Adrenal gland (tissue), 12 donors: ENCODE results near the gene GTF2IRD1. TPM values are rescaled to one million over a fixed set of nuclear protein-coding genes. Genes with fewer than 3 reads are reported as not detected.

ENCODE experiments used
- DNase-seq, 7 donors: peaks; one replicate each; pipeline ENCODE4 v3.0.0-alpha.2; 2019 to 2020
- H3K27ac ChIP-seq, 5 donors: fragments of 200-600 bp; sonication (generic) in 4 of 5; 1 replicate in 3 of 5; 2 replicates in 2 of 5; pipeline versions ENCODE4 v1.5.1 to v1.8.0; 2016 to 2020; ENCODE audit warnings: mild to moderate bottlenecking in 1 of 5
- H3K27me3 ChIP-seq: fragments of 200-600 bp; 2 replicates; pipeline ENCODE4 v1.8.0; 2021
- H3K36me3 ChIP-seq, 2 donors: fragments of 200-600 bp; replicated peaks in 1 of 2; 1 replicate in 1 of 2; 2 replicates in 1 of 2; pipeline versions ENCODE4 v1.5.1 to v1.8.0; 2018 to 2022
- H3K4me1 ChIP-seq, 2 donors: fragments of 200-600 bp; replicated peaks in 1 of 2; 1 replicate in 1 of 2; 2 replicates in 1 of 2; pipeline versions ENCODE4 v1.5.1 to v1.8.0; 2018 to 2021
- H3K4me3 ChIP-seq, 4 donors: fragments of 200-600 bp; sonication (generic) in 3 of 4; one replicate each; pipeline ENCODE4 v1.5.1; 2016 to 2018
- H3K9me3 ChIP-seq, 3 donors: fragments of 200-600 bp; sonication (generic) in 1 of 3; replicated peaks in 1 of 3; 1 replicate in 2 of 3; 2 replicates in 1 of 3; pipeline versions ENCODE4 v1.5.1 to v1.8.0; 2016 to 2021
- CTCF ChIP-seq, 6 experiments: fragments of 450-650 bp in 4 of 6; fragments of 200-600 bp in 2 of 6; sonication (generic) in 1 of 6; IDR thresholded peaks; 1 replicate in 5 of 6; 2 replicates in 1 of 6; pipeline versions ENCODE4 v1.5.1 to v1.8.0; 2016 to 2021; ENCODE audit warnings: antibody characterized with exemption in 6 of 6, mild to moderate bottlenecking in 2 of 6, moderate library complexity in 1 of 6
- POLR2A ChIP-seq, 2 donors: fragments of 450-650 bp; IDR thresholded peaks; one replicate each; pipeline ENCODE4 v1.6.1; 2017; ENCODE audit warnings: antibody characterized with exemption in 2 of 2, mild to moderate bottlenecking in 2 of 2, moderate library complexity in 1 of 2
- WGBS, 4 donors: extraction: QIAGEN DNeasy Blood & Tissue Kit in 2 of 4; methylation state at CpG; one replicate each; pipeline versions ENCODE4 v1.1.5 to v1.1.7; 2013 to 2017; 5-methylcytosine and 5-hydroxymethylcytosine counted together
- intact Hi-C, 2 donors: fragments of 100-400 bp; cut with DNase I; formaldehyde crosslinking; loops; one replicate each; pipeline versions ENCODE4 v1.14.1 to v1.15.0; 2022 to 2023
- polyA plus RNA-seq, 3 donors: library from polyadenylated mRNA; stranded (reverse); fragments of 200-250 nt in 2 of 3; fragments of 350-450 nt in 1 of 3; fragmentation: Illumina TruSeq in 1 of 3; extraction: RNeasy Lipid Tissue Mini Kit (QIAGEN cat#74804) in 1 of 3; gene quantifications; one replicate each; pipeline ENCODE4 v1.2.3, GENCODE V29; 2013 to 2014
- total RNA-seq, 9 donors: library from RNA; depleted of rRNA in 4 of 9; stranded (reverse); fragments of >200 nt in 4 of 9; fragments of 120-200 nt in 1 of 9; fragmentation: NEBNext Ultra II Directional in 1 of 9; extraction: Animal tissue kit (Norgen Biotek cat#: 25700) in 1 of 9; gene quantifications; one replicate each; pipeline versions ENCODE4 v1.1.0 to v1.2.4, GENCODE V29; 2013 to 2023
- donor health status: healthy with polysubstance abuse.
- donor health status: Bipolar disorder and iron deficiency.
- donor health status: DM: yes; HTN: yes; CAD: no.
- donor health status: DM: no; HTN: no; CAD: no.
- donor health status: DM: no; HTN: no; CAD: no.
- donor health status: DM: yes; HTN: yes; CAD: no.

GTF2IRD1 gene
- total and polyA plus RNA-seq, 12 donors: 7.4 to 41.3 (median 25.2) TPM

DNA sequence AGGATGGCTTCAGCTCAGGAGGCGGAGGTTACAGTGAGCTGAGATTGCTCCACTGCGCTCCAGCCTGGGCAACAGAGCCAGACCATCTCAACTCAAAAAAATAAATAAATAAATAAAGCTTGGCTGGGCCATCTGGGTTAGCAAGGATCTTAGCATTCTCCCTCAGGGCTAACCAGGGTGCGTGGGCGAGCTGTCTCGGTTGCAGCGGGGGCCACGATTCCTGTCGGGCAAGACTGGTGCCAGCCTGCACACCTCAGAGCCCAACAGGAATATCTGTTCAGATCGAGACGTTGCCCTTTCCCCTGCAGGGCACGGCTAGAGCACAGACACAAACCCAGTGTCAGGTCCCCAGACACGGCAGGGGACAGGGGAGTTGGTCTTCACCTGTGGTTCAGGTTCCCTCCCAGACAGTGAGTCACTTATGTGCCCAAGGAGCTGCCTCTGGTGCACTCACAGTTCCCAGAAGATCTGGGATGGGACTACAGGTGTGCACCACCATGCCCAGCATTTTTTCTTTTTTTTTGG, 128.3 kb downstream of the GTF2IRD1 start:
- H3K27me3 ChIP-seq: no peaks in the 10 kb centered on the region
- intact Hi-C loops: loop anchor here in 1 of 2 donors (10.0 kb wide), 1 partner anchor 63 kb away; no protein-coding TSS in a partner anchor
- no peak for DNase-seq

DNA sequence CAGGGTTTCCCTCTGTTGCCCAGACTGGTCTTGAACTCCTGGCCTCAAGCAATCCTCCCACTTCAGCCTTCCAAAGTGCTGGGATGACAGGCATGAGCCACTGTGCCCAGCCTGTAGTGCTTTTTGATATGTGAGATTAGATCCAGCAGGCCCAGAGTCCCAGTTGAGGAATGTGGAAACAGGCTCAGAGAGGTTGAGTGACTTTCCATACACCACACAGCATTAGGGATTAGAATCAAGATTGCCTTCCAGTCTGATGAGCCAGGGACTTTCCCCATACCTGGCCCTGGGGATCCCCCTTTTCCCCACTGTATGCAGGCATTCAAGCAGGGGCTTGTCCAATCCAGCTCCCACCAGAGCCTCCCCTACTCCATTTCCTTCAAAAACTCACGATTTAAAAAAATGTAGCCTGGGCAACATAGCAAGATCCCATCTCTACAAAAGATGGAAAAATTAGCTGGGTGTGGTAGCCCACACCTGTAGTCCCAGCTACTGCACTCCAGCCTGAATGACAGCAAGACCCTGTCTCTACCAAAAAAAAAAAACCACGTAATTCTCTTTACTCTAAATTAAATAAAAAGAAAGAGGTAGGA, 128.8 kb downstream of the GTF2IRD1 start:
- Histone ChIP-seq H3K9me3 (no peaks in the 10 kb centered on the region), H3K27me3 (no peaks in the 10 kb centered on the region), H3K4me1 (peaks cover 23 to 27% of the 10 kb centered on the region in 2 donors), H3K4me3 (no peak overlapping the region), H3K36me3 (no peaks in the 10 kb centered on the region), H3K27ac (no peak overlapping the region)
- no peak for DNase-seq
- WGBS, 4 donors: 75 to 94% (median 84%) methylated on average over 2 of the region's 2 CpGs
- intact Hi-C loops: loop anchor here in 1 of 2 donors (10.0 kb wide), 1 partner anchor 62 kb away; no protein-coding TSS in a partner anchor
- no peak for TF ChIP-seq CTCF (IDR thresholded peaks at IDR 0.05)
- no peak for TF ChIP-seq POLR2A (IDR thresholded peaks at IDR 0.05)

More for the DNA sequence above, 128.3 kb downstream of the GTF2IRD1 start:
- Histone ChIP-seq H3K4me1 (peaks cover 20 to 21% of the 10 kb centered on the region in 2 donors), H3K4me3 (no peak overlapping the region), H3K27ac (no peak overlapping the region), H3K36me3 (no peaks in the 10 kb centered on the region), H3K9me3 (no peaks in the 10 kb centered on the region)
- WGBS, 4 donors: 86 to 96% (median 92%) methylated on average over 10 to 12 of the region's 12 CpGs
- TF ChIP-seq CTCF (IDR thresholded peaks at IDR 0.05): no peak
- TF ChIP-seq POLR2A (IDR thresholded peaks at IDR 0.05): no peak

GRCh38 chr7:74583630-74584029, 129.9 kb downstream of the GTF2IRD1 start:
- no peaks in the 10 kb centered on the region for H3K9me3 ChIP-seq
- no peaks in the 10 kb centered on the region for H3K27me3 ChIP-seq
- H3K4me3 ChIP-seq: no peak overlapping the region
- WGBS, 4 donors: 94 to 99% (median 95%) methylated on average over 8 of the region's 8 CpGs
- H3K36me3 ChIP-seq: no peaks in the 10 kb centered on the region
- H3K4me1 ChIP-seq: peaks cover 26 to 33% of the 10 kb centered on the region in 2 donors
- H3K27ac ChIP-seq: no peak overlapping the region
- intact Hi-C loops: loop anchor here in 1 of 2 donors (10.0 kb wide), 1 partner anchor 61 kb away; no protein-coding TSS in a partner anchor
- no peak for DNase-seq
- TF ChIP-seq CTCF (IDR thresholded peaks at IDR 0.05): no peak
- no peak for TF ChIP-seq POLR2A (IDR thresholded peaks at IDR 0.05)

- Histone ChIP-seq H3K4me1 (peaks cover 26 to 33% of the 10 kb centered on the region in 2 donors), H3K36me3 (no peaks in the 10 kb centered on the region), H3K27ac (peak overlapping the region in 1 of 5 donors; percentile 0), H3K9me3 (no peaks in the 10 kb centered on the region), H3K27me3 (no peaks in the 10 kb centered on the region), H3K4me3 (no peak overlapping the region)
- intact Hi-C loops: loop anchor here in 1 of 2 donors (10.0 kb wide), 1 partner anchor 60 kb away; no protein-coding TSS in a partner anchor
- DNase-seq: peak in 1 of 7 donors; percentile 39
- TF ChIP-seq POLR2A (IDR thresholded peaks at IDR 0.05) (no peak), CTCF (IDR thresholded peaks at IDR 0.05) (peak in 2 of 6 experiments; percentile 21 to 29)
- WGBS, 4 donors: 85 to 95% (median 94%) methylated on average over 17 of the region's 17 CpGs
These were observed 130.7 kb downstream of the GTF2IRD1 start for GRCh38 chr7:74584160-74584954.
